ENCODE results near the gene NRXN3.

The NRXN3 gene

GRCh38 chr14:78857974-78858373 is 687.8 kb downstream of the NRXN3 start:
- no peak for DNase-seq (ENCODE audit: extremely low spot score)
- ChIA-PET CTCF (interaction anchor here (1.0 to 4.8 kb wide), 4 partner anchors 10 to 23 kb away, joined by 3 to 39 read pairs (median 4); no protein-coding TSS in a partner anchor), POLR2A (no interaction called here)
- no peak for TF ChIP-seq CTCF (IDR thresholded peaks at IDR 0.05; ENCODE audit: control extremely low read depth, extremely low read depth, low read depth, missing control alignments)

GRCh38 chr14:78863143-78863542 is 693.0 kb downstream of the NRXN3 start:
- peak; percentile 15 for DNase-seq (ENCODE audit: extremely low spot score)
- no peak for TF ChIP-seq CTCF (IDR thresholded peaks at IDR 0.05; ENCODE audit: control extremely low read depth, extremely low read depth, low read depth, missing control alignments)
- ChIA-PET CTCF (interaction anchor here (1.3 kb wide), 1 partner anchor 14 kb away, joined by 5 read pairs; no protein-coding TSS in a partner anchor), POLR2A (no interaction called here)

GRCh38 chr14:78872837-78873236 is 702.7 kb downstream of the NRXN3 start:
- TF ChIP-seq CTCF (IDR thresholded peaks at IDR 0.05; ENCODE audit: control extremely low read depth, extremely low read depth, low read depth, missing control alignments) = no peak
- POLR2A ChIA-PET = no interaction called here
- CTCF ChIA-PET = no interaction called here
- DNase-seq (ENCODE audit: extremely low spot score) = no peak

GRCh38 chr14:78873581-78873980 is 703.4 kb downstream of the NRXN3 start:
- POLR2A ChIA-PET = no interaction called here
- TF ChIP-seq CTCF (IDR thresholded peaks at IDR 0.05; ENCODE audit: control extremely low read depth, extremely low read depth, low read depth, missing control alignments) = no peak
- no peak for DNase-seq (ENCODE audit: extremely low spot score)
- CTCF ChIA-PET = no interaction called here

- ChIA-PET POLR2A (no interaction called here), CTCF (no interaction called here)
These were observed 704.9 kb downstream of the NRXN3 start for GRCh38 chr14:78875049-78875448.

GRCh38 chr14:78885884-78886283 is 715.7 kb downstream of the NRXN3 start:
- no peak for DNase-seq (ENCODE audit: extremely low spot score)

More at GRCh38 chr14:78875049-78875448, 704.9 kb downstream of the NRXN3 start:
- no peak for TF ChIP-seq CTCF (IDR thresholded peaks at IDR 0.05; ENCODE audit: control extremely low read depth, extremely low read depth, low read depth, missing control alignments)
- no peak for DNase-seq (ENCODE audit: extremely low spot score)

More at GRCh38 chr14:78885884-78886283, 715.7 kb downstream of the NRXN3 start:
- ChIA-PET CTCF (interaction anchor here (1.3 kb wide), 1 partner anchor 21 kb away, joined by 3 read pairs; no protein-coding TSS in a partner anchor), POLR2A (no interaction called here)
- TF ChIP-seq CTCF (IDR thresholded peaks at IDR 0.05; ENCODE audit: control extremely low read depth, extremely low read depth, low read depth, missing control alignments) = no peak
